ENCODE data around the gene HSD17B2. TPM values are rescaled to one million over a fixed set of nuclear protein-coding genes. Genes with fewer than 3 reads are reported as not detected.

Gene HSD17B2
- 1 to 10 TPM; 2.7 to 3.3 TPM for total RNA-seq
- polyA plus RNA-seq: 1 to 10 TPM; 3.0 to 6.2 TPM
- long read RNA-seq, donor 1: 0 reads
- long read RNA-seq, donor 2: 0 reads
- long read RNA-seq, donor 3: 0 reads
- long read RNA-seq, donor 4: 0 reads
- long read RNA-seq, donor 5: 0 reads

DNA sequence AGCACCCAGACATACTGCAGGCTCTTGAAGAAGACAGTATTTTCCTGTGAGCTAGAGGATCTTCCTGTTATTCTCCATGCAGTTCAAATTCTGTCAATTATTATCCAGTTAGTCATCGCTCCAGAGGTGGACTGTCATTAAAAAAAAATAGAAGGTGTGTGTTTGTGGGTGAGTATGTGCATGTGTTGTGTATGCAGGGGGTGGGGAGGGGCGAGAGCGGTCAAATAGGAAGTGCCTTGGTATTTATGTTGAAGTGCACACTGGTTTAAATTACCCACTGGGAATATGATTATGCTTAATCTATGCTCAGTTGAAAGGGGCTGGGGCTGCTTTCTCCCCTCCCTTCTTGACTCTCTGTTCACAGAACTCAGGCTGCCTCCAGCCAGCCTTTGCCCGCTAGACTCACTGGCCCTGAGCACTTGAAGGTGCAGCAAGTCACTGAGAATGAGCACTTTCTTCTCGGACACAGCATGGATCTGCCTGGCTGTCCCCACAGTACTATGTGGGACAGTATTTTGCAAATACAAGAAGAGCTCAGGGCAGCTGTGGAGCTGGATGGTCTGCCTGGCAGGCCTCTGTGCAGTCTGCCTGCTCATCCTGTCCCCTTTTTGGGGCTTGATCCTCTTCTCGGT lies at the start of gene HSD17B2:
Gene HSD17B2 (plus strand): TSS at position 273 of the 632 bp plus-strand sequence. CDS start 172 bp downstream, at position 445.
- H3K9me3 ChIP-seq (ENCODE audit: control insufficient read depth in 4 of 4, insufficient read depth in 3 of 4, low read length in 3 of 4): no peaks in the 10 kb centered on the region
- 68 to 78% methylated on average over 6 of the region's 6 CpGs for WGBS, 2 donors
- TF ChIP-seq, protein P1, sequence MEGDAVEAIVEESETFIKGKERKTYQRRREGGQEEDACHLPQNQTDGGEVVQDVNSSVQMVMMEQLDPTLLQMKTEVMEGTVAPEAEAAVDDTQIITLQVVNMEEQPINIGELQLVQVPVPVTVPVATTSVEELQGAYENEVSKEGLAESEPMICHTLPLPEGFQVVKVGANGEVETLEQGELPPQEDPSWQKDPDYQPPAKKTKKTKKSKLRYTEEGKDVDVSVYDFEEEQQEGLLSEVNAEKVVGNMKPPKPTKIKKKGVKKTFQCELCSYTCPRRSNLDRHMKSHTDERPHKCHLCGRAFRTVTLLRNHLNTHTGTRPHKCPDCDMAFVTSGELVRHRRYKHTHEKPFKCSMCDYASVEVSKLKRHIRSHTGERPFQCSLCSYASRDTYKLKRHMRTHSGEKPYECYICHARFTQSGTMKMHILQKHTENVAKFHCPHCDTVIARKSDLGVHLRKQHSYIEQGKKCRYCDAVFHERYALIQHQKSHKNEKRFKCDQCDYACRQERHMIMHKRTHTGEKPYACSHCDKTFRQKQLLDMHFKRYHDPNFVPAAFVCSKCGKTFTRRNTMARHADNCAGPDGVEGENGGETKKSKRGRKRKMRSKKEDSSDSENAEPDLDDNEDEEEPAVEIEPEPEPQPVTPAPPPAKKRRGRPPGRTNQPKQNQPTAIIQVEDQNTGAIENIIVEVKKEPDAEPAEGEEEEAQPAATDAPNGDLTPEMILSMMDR (IDR thresholded peaks at IDR 0.05; ENCODE audit: control extremely low read depth, extremely low read depth): no peak
- DNase-seq (no peak), ATAC-seq (ENCODE audit: insufficient read depth, low FRiP score) (no peak)
- H3K27ac ChIP-seq (ENCODE audit: low read depth in 1 of 2, low read length in 1 of 2): peak within 1 kb of the TSS in 1 of 2 donors; percentile 20
- peak within 1 kb of the TSS in 1 of 2 donors; percentile 12 for H3K9ac ChIP-seq (ENCODE audit: insufficient read depth in 1 of 2, low read length in 2 of 2)
- H3K4me3 ChIP-seq: no peak within 1 kb of the TSS
- H3K27me3 ChIP-seq (ENCODE audit: control insufficient read depth in 3 of 3, insufficient read depth in 3 of 3, low read length in 2 of 3): no peaks in the 10 kb centered on the region
- H3K36me3 ChIP-seq (ENCODE audit: control insufficient read depth in 4 of 4, insufficient read depth in 4 of 4, low read length in 4 of 4): no peaks in the 10 kb centered on the region
- H3K4me1 ChIP-seq (ENCODE audit: control insufficient read depth in 5 of 5, insufficient read depth in 5 of 5, low read length in 5 of 5): peaks cover 0 to 6% (median 0%) of the 10 kb centered on the region in 5 donors

DNA sequence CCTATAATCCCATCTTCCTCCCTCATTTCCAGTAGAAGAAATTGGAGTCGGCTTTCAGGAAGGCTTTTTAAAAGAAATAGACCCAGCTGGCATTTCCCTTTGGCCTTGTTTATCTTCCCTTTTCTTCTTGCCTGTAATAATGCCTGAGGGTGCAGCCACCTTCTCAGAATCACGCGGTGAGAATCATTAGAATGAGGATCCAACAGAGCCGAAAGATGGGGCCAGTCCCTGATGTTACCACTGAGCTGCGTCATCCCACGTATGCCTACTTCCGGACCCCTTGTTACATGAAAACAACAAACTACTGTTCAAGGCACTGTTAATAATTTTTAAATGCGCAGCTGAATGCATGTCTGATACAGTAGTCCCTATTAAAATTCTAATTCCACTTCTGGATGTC lies 47.9 kb upstream of the HSD17B2 start:
- no peak overlapping the region for H3K27ac ChIP-seq (ENCODE audit: low read depth in 1 of 2, low read length in 1 of 2)
- ATAC-seq (ENCODE audit: insufficient read depth, low FRiP score): no peak
- TF ChIP-seq, protein P1 (IDR thresholded peaks at IDR 0.05; ENCODE audit: control extremely low read depth, extremely low read depth): no peak
- DNase-seq: no peak
- no peak overlapping the region for H3K9ac ChIP-seq (ENCODE audit: insufficient read depth in 1 of 2, low read length in 2 of 2)
- 87 to 90% methylated on average over 8 of the region's 8 CpGs for WGBS, 2 donors
- H3K9me3 ChIP-seq (ENCODE audit: control insufficient read depth in 4 of 4, insufficient read depth in 3 of 4, low read length in 3 of 4): no peaks in the 10 kb centered on the region
- no peaks in the 10 kb centered on the region for H3K27me3 ChIP-seq (ENCODE audit: control insufficient read depth in 3 of 3, insufficient read depth in 3 of 3, low read length in 2 of 3)
- H3K4me3 ChIP-seq: no peak overlapping the region
- H3K36me3 ChIP-seq (ENCODE audit: control insufficient read depth in 4 of 4, insufficient read depth in 4 of 4, low read length in 4 of 4): no peaks in the 10 kb centered on the region
- peaks cover 0 to 2% (median 0%) of the 10 kb centered on the region in 5 donors for H3K4me1 ChIP-seq (ENCODE audit: control insufficient read depth in 5 of 5, insufficient read depth in 5 of 5, low read length in 5 of 5)

GRCh38 chr16:81987706-81988105 lies 47.3 kb upstream of the HSD17B2 start:
- TF ChIP-seq, protein P1 (IDR thresholded peaks at IDR 0.05; ENCODE audit: control extremely low read depth, extremely low read depth): no peak
- H3K36me3 ChIP-seq (ENCODE audit: control insufficient read depth in 4 of 4, insufficient read depth in 4 of 4, low read length in 4 of 4): no peaks in the 10 kb centered on the region
- H3K27ac ChIP-seq (ENCODE audit: low read depth in 1 of 2, low read length in 1 of 2): no peak overlapping the region
- ATAC-seq (ENCODE audit: insufficient read depth, low FRiP score): no peak
- peaks cover 0 to 8% (median 0%) of the 10 kb centered on the region in 5 donors for H3K4me1 ChIP-seq (ENCODE audit: control insufficient read depth in 5 of 5, insufficient read depth in 5 of 5, low read length in 5 of 5)
- H3K9me3 ChIP-seq (ENCODE audit: control insufficient read depth in 4 of 4, insufficient read depth in 3 of 4, low read length in 3 of 4): no peaks in the 10 kb centered on the region
- no peak for DNase-seq
- H3K4me3 ChIP-seq: no peak overlapping the region
- no peaks in the 10 kb centered on the region for H3K27me3 ChIP-seq (ENCODE audit: control insufficient read depth in 3 of 3, insufficient read depth in 3 of 3, low read length in 2 of 3)
- WGBS, 2 donors: 87 to 94% methylated on average over 5 of the region's 5 CpGs
- no peak overlapping the region for H3K9ac ChIP-seq (ENCODE audit: insufficient read depth in 1 of 2, low read length in 2 of 2)
